ENCODE data around the gene GATA5. TPM values are rescaled to one million over a fixed set of nuclear protein-coding genes. Genes with fewer than 3 reads are reported as not detected.

The GATA5 gene
- total and polyA plus RNA-seq, 10 of the 15 experiments (the other 5 are each of a cell fraction or from before 2014, with no cell fraction given): not detected

GRCh38 chr20:62499758-62500236 lies 24.0 kb upstream of the GATA5 start:
- H3K9ac ChIP-seq (ENCODE audit: control insufficient read depth, insufficient read depth, low read length): no peak overlapping the region
- ChIA-PET RAD21 (ENCODE audit: unreplicated experiment) (interaction anchor here (1.2 to 1.8 kb wide), 8 partner anchors 90 to 294 kb away, joined by 3 to 21 read pairs (median 5); no protein-coding TSS in a partner anchor), CTCF (interaction anchor here (0.6 to 2.1 kb wide), 19 partner anchors 22 to 323 kb away, joined by 3 to 41 read pairs (median 4); partner anchors contain the start of genes OGFR and SLCO4A1), SMC1A (ENCODE audit: uncharacterized antibody, unreplicated experiment) (interaction anchor here (0.7 to 1.9 kb wide), 6 partner anchors 16 to 294 kb away, joined by 3 to 9 read pairs (median 4); no protein-coding TSS in a partner anchor), POLR2A (interaction anchor here (0.5 to 1.4 kb wide), 3 partner anchors 114 to 292 kb away, joined by 3 to 5 read pairs (median 3); no protein-coding TSS in a partner anchor)
- H4K20me1 ChIP-seq (ENCODE audit: control insufficient read depth, insufficient read depth): no peaks in the 10 kb centered on the region
- no peaks in the 10 kb centered on the region for H3K36me3 ChIP-seq (ENCODE audit: control insufficient read depth in 2 of 2, insufficient read depth in 2 of 2, low read length in 1 of 2)
- in situ Hi-C loops (cut with MboI): loop anchor here (5.0 kb wide), 2 partner anchors 118 to 293 kb away; no protein-coding TSS in a partner anchor
- H3K27me3 ChIP-seq (replicated peaks in 1 of 2; ENCODE audit: control insufficient read depth in 2 of 2, insufficient read depth in 2 of 2, low read length in 1 of 2): no peaks in the 10 kb centered on the region
- H3K4me3 ChIP-seq: no peak overlapping the region
- no peaks in the 10 kb centered on the region for H3K9me3 ChIP-seq (replicated peaks; ENCODE audit: control insufficient read depth, insufficient read depth, low read length)
- H2AFZ ChIP-seq (ENCODE audit: control insufficient read depth, low read depth, low read length): no peak overlapping the region
- no peaks in the 10 kb centered on the region for H3K79me2 ChIP-seq (ENCODE audit: control insufficient read depth, insufficient read depth, low read length)
- intact Hi-C loops (cut with micrococcal nuclease; ENCODE audit: unreplicated experiment): loop anchor here (1.0 to 5.0 kb wide), 3 partner anchors 118 to 308 kb away; no protein-coding TSS in a partner anchor
- peaks cover 18% of the 10 kb centered on the region for H3K4me1 ChIP-seq (ENCODE audit: control insufficient read depth, insufficient read depth, low read length)
- WGBS (ENCODE audit: insufficient coverage, insufficient replicate concordance, low lambda C conversion rate, missing lambda C conversion rate): 34% methylated on average over 21 of the region's 21 CpGs
- no peak for ATAC-seq
- H3K4me2 ChIP-seq (ENCODE audit: control insufficient read depth, insufficient read depth): no peak overlapping the region
- no peak overlapping the region for H3K27ac ChIP-seq (ENCODE audit: control insufficient read depth, insufficient read depth)
- no peak for DNase-seq (ENCODE audit: low read depth, low spot score)
- TF ChIP-seq POLR2A (IDR thresholded peaks at IDR 0.05; ENCODE audit: low read depth, low read length) (no peak), ZBTB11 (CRISPR knock-in tag; IDR thresholded peaks at IDR 0.05) (no peak), IKZF2 (IDR thresholded peaks at IDR 0.05) (no peak), GATAD2B (conservative IDR thresholded peaks at IDR 0.05; ENCODE audit: low read depth) (no peak), PML (IDR thresholded peaks at IDR 0.05; ENCODE audit: low read length) (no peak), SREBF1 (IDR thresholded peaks at IDR 0.05; ENCODE audit: low read length) (no peak), NFYA (IDR thresholded peaks at IDR 0.05; ENCODE audit: borderline replicate concordance, low read depth, low read length) (no peak), SUPT20H (IDR thresholded peaks at IDR 0.05; ENCODE audit: borderline replicate concordance, control insufficient read depth, low read depth, low read length) (no peak), CREM (IDR thresholded peaks at IDR 0.05; ENCODE audit: low read depth) (no peak), SP1 (IDR thresholded peaks at IDR 0.05; ENCODE audit: low read depth, low read length) (no peak), WRNIP1 (IDR thresholded peaks at IDR 0.05; ENCODE audit: borderline replicate concordance, low read depth, low read length) (no peak), BMI1 (IDR thresholded peaks at IDR 0.05; ENCODE audit: borderline replicate concordance) (no peak), NRF1 (conservative IDR thresholded peaks at IDR 0.05; ENCODE audit: low read depth, low read length) (no peak), ATF7 (IDR thresholded peaks at IDR 0.05; ENCODE audit: low read depth) (no peak), HDAC2 (IDR thresholded peaks at IDR 0.05) (no peak), DPF2 (IDR thresholded peaks at IDR 0.05) (no peak)
- no peak for FAIRE-seq
- BruUV-seq (replicated peaks): no TSS peak
